Measurements from ENCODE around the gene KIAA1549.
"Not testable (repeated sequence)": the region's sequence is repeated elsewhere in the genome, so short reads cannot be mapped to it uniquely, and the experiment has no call there.

KIAA1549 gene

DNA sequence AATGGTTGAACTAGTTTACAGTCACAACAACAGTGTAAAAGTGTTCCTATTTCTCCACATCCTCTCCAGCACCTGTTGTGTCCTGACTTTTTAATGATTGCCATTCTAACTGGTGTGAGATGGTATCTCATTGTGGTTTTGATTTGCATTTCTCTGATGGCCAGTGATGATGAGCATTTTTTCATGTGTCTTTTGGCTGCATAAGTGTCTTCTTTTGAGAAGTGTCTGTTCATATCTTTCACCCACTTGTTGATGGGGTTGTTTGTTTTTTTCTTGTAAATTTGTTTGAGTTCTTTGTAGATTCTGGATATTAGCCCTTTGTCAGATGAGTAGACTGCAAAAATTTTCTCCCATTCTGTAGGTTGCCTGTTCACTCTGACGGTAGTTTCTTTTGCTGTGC, 40.6 kb downstream of the KIAA1549 start:
- ATAC-seq = not testable (repeated sequence)

DNA sequence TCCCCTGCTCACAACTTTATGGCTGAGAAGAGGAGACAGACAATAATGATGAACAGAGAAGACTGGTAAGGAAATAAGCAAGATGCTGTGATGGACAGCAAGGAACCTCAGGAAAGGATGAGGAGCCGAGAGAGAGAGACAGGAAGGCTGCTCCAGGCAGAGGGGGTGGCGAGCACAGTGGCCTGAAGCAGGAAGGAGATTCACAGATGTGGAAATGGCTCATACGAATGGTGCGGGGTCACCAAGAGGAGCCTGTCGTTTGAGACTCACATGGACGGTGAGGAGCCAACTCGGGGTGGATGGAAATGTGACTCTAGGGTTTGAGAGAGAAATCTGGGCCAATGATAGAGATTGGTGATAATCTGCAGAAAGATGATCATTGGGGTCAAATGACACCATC, 43.7 kb downstream of the KIAA1549 start:
- ATAC-seq = no peak

DNA sequence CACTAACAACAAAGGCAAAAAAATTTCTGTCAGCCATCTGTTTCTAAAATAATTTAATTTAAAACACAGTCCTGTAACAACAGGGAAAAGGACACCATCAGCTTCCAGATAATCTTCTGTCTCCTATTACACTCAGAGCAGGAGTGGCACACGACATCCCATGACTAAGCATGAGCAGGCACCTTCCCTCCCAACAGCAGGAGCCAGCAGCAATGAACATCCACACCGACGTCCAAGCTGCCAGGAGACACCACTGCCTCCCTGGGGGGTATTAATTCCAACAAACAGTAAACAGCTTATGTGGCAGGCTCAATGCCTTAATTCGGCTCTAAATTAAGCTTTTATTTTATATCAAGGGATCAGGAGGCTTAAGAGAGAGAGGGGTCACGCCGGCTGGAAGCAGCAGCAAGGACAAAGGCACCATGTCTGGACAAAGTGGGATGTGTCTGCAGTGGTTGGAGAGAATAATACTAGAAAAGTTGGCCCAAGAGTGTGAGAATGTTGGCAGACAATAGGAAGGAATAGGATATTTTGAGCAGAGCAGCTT, 45.7 kb downstream of the KIAA1549 start:
- no peak for ATAC-seq

DNA sequence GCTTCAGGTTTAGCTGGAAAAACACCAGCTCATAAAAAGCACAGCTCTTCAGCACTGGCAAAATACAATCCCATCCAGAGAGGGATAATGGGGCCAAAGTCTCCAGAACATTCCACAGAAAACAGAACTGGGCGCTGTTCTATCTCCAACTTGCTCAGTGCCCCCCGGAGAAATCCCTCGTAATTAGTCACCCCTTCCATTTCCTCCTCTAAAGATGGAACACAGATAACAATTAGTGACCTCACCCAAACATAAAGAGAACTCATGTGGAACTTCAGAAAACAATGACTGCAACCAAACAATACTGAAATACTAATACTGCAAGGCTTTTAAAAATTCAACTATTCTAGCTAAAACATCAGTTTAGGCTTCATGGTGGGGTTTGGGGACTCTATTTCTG, 46.3 kb downstream of the KIAA1549 start:
- ATAC-seq = no peak

DNA sequence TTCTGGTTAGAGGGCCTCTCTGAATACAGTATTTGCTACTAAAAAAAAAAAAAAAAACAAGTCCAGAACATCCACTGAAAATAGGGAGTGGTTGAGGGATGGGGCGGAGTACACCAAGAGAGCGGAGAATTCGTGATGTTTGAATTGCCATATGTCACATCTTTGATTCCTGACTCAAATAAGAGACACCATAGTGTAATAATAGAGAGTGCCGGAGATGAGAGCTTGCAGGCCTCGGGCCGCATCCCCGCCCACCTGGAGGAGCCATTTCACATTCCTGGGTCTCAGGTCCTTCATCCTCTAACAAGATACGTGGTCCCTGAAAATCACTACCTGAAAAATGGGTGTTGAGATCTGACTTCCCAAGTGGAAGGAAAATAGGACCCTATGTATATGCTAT, 46.8 kb downstream of the KIAA1549 start:
- no peak for ATAC-seq

DNA sequence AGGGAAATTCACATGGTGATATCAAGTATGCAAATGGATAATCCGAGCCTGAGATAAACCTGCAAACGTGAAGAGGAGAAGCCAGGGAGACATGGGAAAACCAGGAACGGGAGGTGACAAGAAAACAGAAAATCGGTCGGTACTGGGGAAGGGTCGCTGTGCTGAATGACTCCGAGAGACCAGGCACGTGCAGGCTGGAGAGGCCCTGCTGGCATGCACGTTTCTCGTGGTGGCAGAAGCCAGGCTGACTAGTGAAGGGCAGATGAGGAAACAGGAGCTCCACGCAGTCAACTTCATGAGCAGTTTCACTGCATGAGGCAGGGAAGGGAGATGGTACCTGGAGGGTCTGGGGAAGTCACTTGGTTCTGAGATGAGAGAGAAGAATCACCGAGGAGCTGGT, 48.3 kb downstream of the KIAA1549 start:
- ATAC-seq = no peak

DNA sequence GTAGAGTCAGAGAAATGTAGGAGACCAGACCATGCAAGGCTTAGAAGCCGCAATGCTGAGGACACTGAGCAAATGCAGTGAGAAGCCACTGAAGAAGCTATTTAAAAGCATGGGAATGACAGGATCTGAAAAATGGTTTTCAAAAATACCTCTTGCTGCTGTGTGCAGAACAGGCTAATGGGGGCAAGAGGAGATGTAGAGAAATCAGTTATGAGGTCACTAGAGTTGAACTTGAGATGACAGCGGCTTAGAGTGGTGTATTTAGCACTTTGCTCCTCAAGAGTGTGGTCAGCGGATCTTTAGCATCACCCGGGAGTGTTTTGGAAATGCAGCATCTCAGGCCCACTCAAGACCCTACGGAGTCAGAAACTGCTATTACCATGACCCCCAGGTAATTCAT, 48.8 kb downstream of the KIAA1549 start:
- no peak for ATAC-seq

DNA sequence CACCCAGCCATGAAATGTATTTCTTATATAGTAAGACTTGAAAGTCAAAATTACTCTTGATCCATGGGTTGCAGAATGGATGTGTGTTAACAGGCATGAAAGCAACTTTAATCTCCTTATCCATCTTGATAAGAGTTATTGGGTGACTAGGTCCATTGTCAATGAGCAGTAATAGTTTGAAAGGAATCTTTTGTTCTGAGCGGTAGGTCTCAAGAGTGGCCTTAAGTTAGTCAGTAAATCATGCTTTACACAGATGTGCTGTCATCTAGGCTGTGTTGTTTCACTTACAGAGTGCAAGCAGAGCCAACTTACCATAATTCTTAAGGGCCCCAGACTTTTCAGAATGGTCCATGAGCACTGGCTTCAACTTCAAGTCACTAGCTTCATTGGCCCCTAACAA, 51.2 kb downstream of the KIAA1549 start:
- no peak for ATAC-seq

DNA sequence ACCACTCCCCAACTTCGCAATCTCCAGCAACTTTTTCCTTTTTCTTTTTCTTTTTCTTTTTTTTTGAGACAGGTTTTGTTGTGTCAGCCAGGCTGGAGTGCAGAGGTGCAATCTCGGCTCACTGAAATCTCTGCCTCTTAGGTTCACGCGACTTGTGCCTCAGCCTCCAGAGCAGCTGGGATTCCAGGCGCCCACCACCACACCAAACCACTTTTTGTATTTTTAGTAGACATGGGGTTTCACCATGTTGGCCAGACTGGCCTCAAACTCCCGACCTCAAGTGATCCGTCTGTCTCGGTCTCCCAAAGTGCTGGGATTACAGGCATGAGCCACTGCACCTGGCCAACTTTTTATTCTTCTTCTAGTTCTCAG, 55.0 kb downstream of the KIAA1549 start:
- ATAC-seq = no peak

DNA sequence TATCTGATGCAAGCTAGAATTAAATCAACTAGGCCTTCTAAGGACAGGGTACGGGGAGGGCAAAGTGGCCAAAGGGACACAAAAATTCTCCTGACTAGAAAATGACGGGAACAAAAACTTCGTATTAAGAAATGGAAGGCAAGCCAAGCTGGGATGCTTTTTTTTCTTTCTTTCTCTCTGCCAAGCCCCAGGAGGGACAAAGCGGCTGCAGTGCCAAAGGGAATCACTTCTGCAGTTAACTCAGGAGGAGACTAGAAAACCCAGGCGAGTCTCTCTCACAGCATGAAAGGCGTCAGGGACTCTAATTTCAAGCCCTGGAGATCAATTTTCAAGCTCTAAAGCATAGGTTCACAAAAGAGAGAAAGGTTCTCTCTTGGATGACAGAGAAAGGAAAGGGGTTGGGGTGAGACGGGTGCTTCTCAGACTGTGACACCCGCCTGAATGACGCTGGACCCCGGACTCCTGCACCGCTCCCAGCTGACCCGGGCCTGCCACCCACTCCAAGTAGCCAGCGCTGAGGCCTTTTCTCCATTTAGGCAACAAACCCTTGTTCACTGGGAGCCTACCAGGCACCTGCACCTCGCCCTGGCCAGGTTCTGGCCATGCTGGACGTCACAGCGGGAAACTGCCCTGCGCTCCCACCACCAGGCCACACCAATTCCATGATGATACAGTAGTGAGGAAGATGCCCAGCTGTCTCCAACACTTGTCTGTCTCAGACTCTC, 56.5 kb downstream of the KIAA1549 start:
- ATAC-seq = no peak

DNA sequence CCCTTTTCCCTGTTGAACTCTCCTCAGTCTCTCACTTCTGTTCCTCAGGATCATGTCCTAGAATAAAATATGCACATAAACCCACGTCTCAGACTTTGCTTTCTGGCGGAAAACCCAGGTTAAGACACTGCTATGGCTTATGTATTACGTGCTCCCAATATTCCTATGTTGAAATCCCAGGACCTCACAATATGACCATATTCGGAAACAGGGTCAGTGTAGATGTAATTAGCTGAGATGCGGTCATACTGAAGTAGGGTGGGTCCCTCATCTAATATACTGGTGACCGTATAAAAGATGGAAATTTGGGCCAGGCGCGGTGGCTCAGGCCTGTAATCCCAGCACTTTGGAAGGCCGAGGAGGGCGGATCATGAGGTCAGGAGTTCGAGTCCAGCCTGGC, 59.9 kb downstream of the KIAA1549 start:
- ATAC-seq = no peak

DNA sequence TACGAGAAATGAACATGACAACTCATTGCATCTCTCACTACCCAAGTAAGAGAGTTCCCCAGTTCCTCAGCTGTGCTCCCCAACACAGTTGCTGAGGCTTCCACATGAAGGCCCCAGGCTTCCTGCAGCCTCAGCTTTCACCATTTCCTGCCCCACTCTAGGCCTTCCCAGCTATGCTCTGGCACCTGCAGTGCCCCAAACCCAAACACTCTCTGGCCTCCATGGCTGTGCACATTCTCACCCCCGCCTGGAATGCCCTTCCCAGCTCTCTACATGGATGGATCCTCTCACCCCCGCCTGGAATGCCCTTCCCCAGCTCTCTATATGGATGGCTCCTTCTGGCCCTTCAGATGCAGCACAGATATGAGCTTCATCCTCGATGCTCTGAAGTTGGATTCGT, 61.3 kb downstream of the KIAA1549 start:
- no peak for ATAC-seq

DNA sequence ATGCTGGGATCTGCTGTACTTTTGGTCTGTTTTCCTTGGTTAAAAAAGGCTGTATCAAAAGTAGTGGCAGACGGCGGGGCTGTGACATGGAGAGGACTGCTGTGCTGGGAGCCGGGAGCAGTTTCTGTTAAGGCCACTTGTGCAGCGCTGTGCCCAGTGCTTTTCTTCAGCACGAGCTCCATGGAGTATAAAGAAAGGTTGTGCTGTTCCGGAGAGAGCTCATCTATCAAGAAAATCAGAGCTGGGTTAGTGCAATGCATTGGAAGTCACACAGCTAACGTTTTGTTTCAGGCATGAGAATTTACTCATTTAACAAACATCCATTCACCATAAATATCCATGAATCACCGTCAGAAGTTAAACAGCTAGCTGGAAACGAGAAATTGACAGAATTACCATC, 62.0 kb downstream of the KIAA1549 start:
- ATAC-seq = no peak

DNA sequence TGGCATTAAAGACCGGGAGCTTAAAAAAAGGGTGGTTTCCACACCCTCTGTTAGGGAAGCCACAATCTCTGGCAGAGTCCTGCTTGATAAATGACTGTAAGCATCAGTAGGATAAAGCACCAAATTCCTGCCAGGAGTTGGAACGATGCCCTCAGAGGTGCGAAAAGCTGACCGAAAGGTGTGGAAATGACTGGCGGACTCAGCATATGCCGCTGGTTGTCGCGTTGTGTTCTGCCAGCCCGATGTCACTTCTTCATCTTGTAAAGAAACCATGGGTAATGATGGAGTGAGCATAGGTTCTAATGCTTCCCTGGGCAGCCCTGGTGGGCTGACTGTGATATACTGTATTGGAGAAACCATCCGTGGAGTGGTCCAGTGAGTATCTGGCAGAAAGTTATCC, 62.4 kb downstream of the KIAA1549 start:
- no peak for ATAC-seq

DNA sequence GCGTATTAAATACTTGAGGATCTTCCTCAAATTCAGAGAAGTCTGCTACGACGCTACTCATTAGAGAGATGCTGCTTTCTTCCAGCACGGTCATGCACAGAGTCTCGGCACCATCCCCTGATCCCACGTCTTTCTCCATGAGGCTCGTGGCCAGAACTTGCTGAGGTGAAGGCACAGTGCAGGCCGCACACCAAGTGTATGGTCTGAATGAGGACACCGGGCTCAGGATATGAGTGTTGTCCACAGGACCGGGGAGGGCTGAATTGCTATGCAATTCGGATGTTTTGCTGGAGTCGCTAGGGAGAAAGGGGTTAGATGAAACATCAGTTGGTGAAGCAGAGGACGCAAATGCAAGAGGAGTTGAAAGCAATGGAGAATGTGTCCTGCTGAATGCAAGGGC, 63.0 kb downstream of the KIAA1549 start:
- no peak for ATAC-seq

DNA sequence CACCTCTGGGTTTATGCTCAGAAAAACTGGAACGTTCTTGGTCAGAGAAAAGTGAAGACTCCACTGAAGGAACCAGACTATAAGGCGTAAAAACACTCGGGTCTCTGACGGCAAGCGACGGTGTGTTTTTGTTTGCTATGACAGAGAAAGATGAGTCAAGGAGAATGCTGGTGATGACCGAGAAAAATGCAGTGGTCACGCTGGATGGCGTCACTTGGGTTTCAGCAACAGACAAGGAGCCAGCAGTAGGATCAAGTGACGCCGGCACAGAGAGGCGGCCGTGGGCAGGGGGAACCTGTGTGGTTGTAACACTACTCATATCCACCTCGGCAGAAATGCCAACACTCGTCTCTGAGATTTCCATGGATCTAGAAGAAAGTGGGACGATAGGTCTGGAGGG, 63.4 kb downstream of the KIAA1549 start:
- no peak for ATAC-seq

DNA sequence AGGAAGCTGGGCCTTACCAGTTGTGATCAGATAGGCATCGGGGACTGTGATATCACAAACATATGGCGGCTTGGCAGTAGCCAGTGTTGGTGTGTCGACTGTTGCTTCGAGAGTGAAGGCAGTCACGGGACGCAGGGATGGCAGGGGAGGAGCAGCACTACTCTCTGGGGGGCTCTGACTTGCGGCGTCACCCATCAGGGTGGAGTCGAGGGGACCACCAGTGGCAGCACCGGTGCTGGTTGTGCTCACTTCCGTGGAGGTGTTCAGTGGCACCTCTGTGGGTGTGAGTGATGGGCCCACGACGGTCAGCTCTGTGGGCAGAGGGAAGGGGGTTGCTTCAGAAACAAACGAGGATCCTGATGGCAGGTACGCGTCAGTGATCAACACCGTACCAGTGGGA, 64.5 kb downstream of the KIAA1549 start:
- no peak for ATAC-seq

DNA sequence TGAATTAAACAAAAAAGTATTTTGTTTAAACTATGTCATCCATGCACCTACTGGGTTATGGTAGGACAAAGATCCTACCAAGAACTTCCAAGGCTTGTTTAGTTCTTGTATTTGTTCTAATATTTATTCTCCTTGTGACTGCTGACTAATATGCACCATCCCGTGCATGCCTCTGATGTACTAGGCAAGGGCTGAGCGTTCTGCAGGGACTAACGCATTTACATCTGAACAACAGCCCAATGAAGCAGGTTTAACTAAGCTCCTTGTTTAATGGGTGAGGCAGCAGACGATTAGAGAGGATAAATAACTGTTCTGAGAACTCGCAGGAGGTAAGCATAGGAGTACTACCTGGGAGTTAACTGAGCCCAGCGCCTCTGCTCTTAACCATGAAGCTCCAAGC, 64.9 kb downstream of the KIAA1549 start:
- no peak for ATAC-seq

DNA sequence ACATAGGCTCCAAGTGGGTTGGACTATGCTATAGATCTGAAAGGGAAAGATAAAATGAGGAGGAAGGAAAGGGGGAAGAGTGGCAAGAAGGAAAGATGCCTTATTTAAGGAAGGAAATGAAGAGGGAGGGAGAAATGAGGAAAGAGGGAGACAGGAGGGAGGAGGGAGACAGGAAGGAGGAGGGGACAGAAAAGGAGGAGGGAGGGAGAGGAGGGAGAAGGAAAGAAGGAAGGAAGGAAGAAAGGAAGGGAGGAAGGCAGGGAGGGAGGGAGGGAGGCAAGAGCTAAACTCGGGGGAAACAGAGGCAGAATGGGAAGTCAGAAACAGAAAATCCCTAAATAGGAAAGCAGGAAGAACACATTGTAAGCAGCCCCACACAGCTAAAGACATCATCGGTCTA, 67.4 kb downstream of the KIAA1549 start:
- no peak for ATAC-seq

DNA sequence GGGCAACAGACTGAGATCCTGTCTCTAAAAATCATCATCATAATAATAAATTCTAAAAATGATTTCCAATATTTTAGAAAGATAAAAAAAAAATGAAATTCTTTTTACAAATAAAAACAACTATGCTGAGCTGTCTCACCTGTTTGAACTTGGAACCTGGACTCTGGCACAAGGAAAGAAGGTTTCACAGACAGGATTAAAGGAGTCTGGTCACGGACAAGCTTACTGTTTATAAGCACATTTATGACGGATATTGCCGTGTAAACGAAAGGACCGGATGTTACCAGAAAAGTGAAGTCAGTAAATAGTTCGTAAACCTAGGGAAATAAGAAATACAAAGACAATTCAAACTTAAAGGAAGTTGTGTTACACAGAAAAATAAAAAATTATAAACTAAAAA, 70.2 kb downstream of the KIAA1549 start:
- no peak for ATAC-seq

DNA sequence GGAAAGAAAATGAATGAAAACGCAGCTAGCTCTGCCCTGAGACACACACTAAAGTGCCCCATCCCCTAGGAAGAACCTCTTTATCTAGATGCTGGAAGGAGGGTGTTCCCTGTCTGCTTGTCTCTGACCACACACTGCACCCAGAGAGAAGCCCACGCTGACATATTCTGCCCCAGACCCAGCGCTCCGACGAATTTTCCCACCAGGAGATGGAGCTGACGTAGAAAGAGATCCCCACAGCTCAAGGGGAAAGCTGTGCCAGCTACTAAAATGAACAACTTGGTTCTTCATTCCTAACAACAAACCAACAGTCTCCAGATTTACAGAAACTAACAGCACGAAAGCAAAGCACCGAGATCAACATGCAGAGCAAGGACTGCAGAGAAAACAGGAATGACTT, 73.3 kb downstream of the KIAA1549 start:
- ATAC-seq = no peak

DNA sequence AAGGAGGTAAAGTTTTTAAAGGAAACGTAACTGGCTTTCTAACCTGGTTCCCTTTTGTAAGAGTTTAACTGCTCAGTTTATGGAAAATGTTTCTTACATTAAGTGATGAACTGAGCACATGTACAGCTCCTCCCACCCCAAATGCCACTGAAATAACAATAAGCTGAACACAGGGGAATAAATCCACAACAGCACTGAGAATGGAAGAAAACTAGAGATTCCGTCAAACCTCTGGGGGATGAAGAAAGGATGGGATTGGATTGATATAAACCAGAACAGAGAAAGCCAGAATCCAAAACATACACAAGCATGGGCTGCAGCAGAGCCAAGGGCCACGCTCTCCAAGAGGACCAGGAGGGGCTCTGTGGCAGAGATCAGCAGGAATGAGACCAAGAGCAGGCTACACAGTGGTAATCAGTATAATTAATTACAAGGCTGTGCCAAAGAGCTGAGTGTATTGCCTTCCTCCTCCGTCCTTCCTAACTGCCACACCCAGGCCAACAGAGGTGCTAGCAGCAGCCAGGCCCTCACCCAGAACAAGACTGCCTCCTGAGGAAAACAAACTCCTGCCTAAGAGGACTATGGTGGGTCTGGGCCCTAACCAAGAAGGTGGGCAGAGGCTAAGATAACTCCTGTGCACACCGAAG, 73.9 kb downstream of the KIAA1549 start:
- ATAC-seq = no peak

DNA sequence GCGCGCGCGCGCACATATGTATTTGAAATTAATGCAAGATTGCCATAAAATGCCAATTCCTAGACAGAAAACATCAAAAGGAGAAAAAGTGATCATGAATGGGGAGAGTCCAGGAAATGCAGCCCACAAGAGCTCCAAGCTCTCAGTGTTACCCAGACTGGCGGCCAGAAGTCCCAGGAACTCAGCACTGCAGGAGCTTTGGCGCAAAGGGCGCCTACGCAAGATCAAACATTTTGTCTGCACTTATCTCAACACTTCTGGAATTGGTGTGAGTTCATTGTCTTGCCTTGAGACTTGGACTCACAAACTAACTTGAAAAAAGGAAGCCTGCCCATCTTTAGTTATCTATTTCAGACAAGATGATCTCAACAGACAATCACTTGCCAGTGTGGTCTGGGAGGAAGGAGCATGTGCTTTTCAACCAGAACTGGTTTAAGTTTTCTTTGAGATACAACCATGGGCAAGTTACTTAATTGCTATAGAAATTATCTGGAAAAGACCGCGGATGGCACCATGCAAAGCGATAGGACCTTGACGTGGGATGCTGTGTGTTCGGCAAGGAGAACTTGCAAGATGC, 77.2 kb downstream of the KIAA1549 start:
- ATAC-seq = no peak

DNA sequence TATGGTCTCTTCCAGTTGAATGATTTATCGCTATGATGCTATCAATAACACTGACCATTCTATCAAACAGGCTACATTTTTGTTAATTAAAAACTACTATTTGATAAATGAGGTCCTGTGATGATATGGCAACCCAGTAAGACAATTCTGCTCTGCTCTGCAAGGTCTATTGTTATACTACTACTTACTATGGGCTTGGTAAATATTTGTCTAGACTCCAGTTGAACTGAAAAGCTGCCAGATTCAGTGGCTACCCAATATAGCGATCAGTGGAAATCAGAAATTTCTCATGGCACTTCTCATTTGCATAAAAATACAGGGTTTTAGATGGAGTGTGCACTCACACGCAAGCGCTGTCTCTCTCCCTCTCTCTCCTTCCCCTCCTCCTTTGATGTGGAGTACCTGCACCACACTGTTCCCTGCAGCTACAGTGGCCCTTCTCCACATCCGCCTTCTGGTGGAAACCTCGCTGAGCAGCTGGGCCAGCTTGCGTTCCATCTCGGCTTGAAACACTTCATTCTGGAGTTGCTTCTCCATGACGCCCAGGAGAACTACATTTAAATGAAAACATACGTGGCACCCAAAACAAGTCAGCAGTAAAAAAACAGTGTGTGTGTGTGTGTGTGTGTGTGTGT, 77.9 kb downstream of the KIAA1549 start:
- ATAC-seq = peak; percentile 93 to 94
